Gastroesophageal sphincter (tissue), 4 donors: ENCODE measurements around the gene MYO7A. TPM values are rescaled to one million over a fixed set of nuclear protein-coding genes. Genes with fewer than 3 reads are reported as not detected.

Experiments
- ATAC-seq: fragments of 150-250 bp; one replicate; pipeline ENCODE4 v1.9.1; 2016; ENCODE audit warnings: mild to moderate bottlenecking, moderate library complexity
- H3K27ac ChIP-seq, 4 donors: fragments of 200-600 bp; sonication (generic) in 3 of 4; 1 replicate in 3 of 4; 2 replicates in 1 of 4; pipeline ENCODE4 v1.5.1; 2016 to 2019
- H3K27me3 ChIP-seq: fragments of 200-600 bp; sonication (generic); one replicate; pipeline ENCODE4 v1.5.1; 2019
- H3K36me3 ChIP-seq, 2 donors: fragments of 200-600 bp; sonication (generic); one replicate each; pipeline ENCODE4 v1.5.1; 2019; ENCODE audit warnings: control low read depth in 1 of 2
- H3K4me1 ChIP-seq, 3 donors: fragments of 200-600 bp; sonication (generic); 1 replicate in 2 of 3; 2 replicates in 1 of 3; pipeline ENCODE4 v1.5.1; 2016 to 2019; ENCODE audit warnings: control low read depth in 2 of 3
- H3K4me3 ChIP-seq, 2 donors: fragments of 200-600 bp; sonication (generic); one replicate each; pipeline ENCODE4 v1.5.1; 2019; ENCODE audit warnings: mild to moderate bottlenecking in 1 of 2, moderate library complexity in 1 of 2
- H3K9me3 ChIP-seq, 3 donors: fragments of 200-600 bp; sonication (generic); one replicate each; pipeline ENCODE4 v1.5.1; 2017 to 2019; ENCODE audit warnings: control low read depth in 2 of 3
- EP300 ChIP-seq: sonication (generic); formaldehyde crosslinking; IDR thresholded peaks from one replicate; pipeline ENCODE4 v1.6.1; 2017; ENCODE audit warnings: antibody characterized with exemption, mild to moderate bottlenecking
- POLR2A ChIP-seq, 2 donors: fragments of 450-650 bp; IDR thresholded peaks; one replicate each; pipeline ENCODE4 v1.6.1; 2017; ENCODE audit warnings: antibody characterized with exemption in 2 of 2, mild to moderate bottlenecking in 2 of 2, moderate library complexity in 1 of 2
- POLR2AphosphoS5 ChIP-seq: sonication (generic); formaldehyde crosslinking; IDR thresholded peaks from one replicate; pipeline ENCODE4 v1.6.1; 2017; ENCODE audit warnings: antibody characterized with exemption
- WGBS, 2 donors: methylation state at CpG; one replicate each; pipeline ENCODE4 v1.1.5; 2018; ENCODE audit warnings: low coverage in 1 of 2; 5-methylcytosine and 5-hydroxymethylcytosine counted together
- total RNA-seq, 4 donors: library from RNA; depleted of rRNA; stranded (reverse); fragments of >200 nt; gene quantifications; one replicate each; pipeline ENCODE4 v1.1.0, GENCODE V29; 2016
- TF ChIP-seq, protein P1 (sequence below), 4 experiments: fragments of 200-600 bp in 2 of 4; fragments of 450-650 bp in 2 of 4; sonication (generic) in 1 of 4; IDR thresholded peaks; one replicate each; pipeline ENCODE4 v1.5.1; 2017 to 2019; ENCODE audit warnings: antibody characterized with exemption in 4 of 4, mild to moderate bottlenecking in 2 of 4, moderate library complexity in 2 of 4

Gene MYO7A
- total RNA-seq, 4 donors from 2014 or later: 4.0 to 11.8 (median 8.7) TPM

DNA sequence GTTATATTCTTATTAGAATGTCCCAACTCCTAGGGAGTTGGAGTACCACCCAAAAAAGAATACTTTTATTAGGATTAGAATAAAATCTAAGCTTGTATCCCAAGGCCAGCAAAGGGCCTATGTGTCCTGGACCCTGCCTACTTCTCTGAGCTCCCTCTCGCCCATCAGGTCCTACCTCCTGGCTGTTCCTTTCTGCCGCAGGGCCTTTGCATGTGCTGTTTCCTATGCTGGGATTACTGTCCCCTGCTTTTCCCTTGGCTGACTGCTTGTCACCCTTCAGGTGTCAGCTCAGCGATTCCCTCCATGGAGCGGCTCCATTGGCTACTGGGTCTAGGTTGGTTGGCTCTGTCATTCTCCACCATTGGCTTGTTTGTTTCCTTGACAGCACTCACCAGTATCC is 13.4 kb downstream of the MYO7A start:
- 98 to 100% methylated on average over 4 of the region's 4 CpGs for WGBS, 2 donors
- peaks cover 0 to 16% (median 4%) of the 10 kb centered on the region in 3 donors for H3K4me1 ChIP-seq
- TF ChIP-seq POLR2A (IDR thresholded peaks at IDR 0.05) (no peak), POLR2AphosphoS5 (no peak)
- TF ChIP-seq, protein P1, sequence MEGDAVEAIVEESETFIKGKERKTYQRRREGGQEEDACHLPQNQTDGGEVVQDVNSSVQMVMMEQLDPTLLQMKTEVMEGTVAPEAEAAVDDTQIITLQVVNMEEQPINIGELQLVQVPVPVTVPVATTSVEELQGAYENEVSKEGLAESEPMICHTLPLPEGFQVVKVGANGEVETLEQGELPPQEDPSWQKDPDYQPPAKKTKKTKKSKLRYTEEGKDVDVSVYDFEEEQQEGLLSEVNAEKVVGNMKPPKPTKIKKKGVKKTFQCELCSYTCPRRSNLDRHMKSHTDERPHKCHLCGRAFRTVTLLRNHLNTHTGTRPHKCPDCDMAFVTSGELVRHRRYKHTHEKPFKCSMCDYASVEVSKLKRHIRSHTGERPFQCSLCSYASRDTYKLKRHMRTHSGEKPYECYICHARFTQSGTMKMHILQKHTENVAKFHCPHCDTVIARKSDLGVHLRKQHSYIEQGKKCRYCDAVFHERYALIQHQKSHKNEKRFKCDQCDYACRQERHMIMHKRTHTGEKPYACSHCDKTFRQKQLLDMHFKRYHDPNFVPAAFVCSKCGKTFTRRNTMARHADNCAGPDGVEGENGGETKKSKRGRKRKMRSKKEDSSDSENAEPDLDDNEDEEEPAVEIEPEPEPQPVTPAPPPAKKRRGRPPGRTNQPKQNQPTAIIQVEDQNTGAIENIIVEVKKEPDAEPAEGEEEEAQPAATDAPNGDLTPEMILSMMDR (IDR thresholded peaks at IDR 0.05): no peak
- H3K27ac ChIP-seq: no peak overlapping the region
- no peak overlapping the region for H3K4me3 ChIP-seq
- H3K27me3 ChIP-seq: peaks cover 32% of the 10 kb centered on the region
- no peaks in the 10 kb centered on the region for H3K36me3 ChIP-seq
- H3K9me3 ChIP-seq: no peaks in the 10 kb centered on the region
- no peak for ATAC-seq

DNA sequence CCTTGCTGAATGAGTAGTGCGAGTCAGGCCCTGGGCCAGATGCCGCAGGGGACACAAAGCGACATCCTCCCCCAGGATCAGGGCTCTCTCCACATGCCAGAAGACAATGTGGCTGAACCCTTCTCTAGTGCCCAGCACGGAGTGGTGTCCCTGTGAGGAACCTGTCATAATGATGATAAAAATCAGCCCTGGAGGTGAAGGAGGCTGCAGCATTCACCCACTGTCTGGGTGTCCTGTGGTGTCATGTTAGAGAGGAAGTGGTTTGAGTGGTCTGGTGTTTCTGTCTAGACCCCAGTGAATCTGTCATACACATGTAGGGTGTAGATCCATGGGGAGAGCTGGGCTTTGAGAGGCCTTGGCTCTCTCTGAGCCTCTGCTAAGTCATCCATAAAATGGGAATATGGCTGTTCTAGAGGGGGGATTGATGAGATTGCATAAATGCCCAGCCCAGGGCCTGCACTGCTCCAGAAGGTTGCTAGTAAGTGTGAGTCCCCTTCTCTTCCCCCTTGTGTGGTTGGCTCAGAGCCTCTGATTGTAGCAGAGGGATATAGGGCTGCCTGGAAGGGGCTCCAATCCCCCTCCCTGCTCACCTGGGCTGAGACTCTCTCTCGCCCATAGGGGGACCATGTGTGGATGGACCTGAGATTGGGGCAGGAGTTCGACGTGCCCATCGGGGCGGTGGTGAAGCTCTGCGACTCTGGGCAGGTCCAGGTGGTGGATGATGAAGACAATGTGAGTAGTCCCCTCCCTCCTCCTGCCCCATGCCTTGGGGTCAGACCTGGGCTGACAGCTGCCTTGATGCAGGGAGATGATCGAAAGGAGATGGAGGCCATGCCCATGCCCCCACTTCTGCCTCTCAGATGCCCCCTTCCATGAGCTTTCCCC is 14.3 kb downstream of the MYO7A start:
- Histone ChIP-seq H3K27me3 (peaks cover 35% of the 10 kb centered on the region), H3K27ac (no peak overlapping the region), H3K9me3 (no peaks in the 10 kb centered on the region), H3K36me3 (no peaks in the 10 kb centered on the region), H3K4me1 (peaks cover 0 to 16% (median 4%) of the 10 kb centered on the region in 3 donors), H3K4me3 (no peak overlapping the region)
- no peak for ATAC-seq
- WGBS, 2 donors: 90 to 100% methylated on average over 1 to 2 of the region's 11 CpGs
- TF ChIP-seq, protein P1 (IDR thresholded peaks at IDR 0.05): no peak
- no peak for TF ChIP-seq POLR2A (IDR thresholded peaks at IDR 0.05)
- no peak for TF ChIP-seq EP300
- TF ChIP-seq POLR2AphosphoS5: no peak

DNA sequence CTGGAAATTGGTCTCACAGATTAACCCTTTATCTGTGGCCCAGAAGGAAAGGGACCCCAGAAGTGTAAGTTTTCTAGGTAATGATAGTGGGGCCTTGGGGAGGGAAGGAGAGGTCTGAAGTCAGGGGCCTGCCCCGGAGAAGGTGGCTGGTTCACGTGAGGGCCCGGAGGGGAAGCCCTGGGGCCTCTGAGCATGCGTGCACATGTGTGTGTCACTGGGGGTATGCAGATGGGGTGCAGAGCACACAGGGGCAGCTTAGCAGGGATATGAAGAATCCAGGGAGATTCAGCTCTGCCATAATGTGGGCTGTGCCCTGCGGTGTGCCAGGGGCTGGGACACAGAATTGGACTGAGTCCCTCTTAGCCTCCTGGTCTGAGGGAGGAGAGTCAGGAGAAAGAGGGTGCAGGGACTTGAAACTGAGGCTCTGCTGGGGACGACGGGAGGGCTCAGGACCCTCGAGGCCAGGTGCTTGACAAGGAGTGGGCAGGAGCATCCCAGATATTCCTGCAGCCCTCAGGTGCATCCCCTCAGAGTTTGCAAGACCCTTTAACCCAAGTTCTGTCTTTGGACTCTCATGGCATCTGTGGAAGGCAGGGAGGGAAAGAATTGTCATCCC is 15.5 kb downstream of the MYO7A start:
- H3K36me3 ChIP-seq: no peaks in the 10 kb centered on the region
- H3K4me1 ChIP-seq: peaks cover 0 to 15% (median 4%) of the 10 kb centered on the region in 3 donors
- H3K27ac ChIP-seq: no peak overlapping the region
- TF ChIP-seq POLR2A (IDR thresholded peaks at IDR 0.05) (no peak), POLR2AphosphoS5 (no peak)
- TF ChIP-seq, protein P1 (IDR thresholded peaks at IDR 0.05): no peak
- H3K4me3 ChIP-seq: no peak overlapping the region
- ATAC-seq: no peak
- peaks cover 31% of the 10 kb centered on the region for H3K27me3 ChIP-seq
- WGBS, 2 donors: 87 to 91% methylated on average over 4 to 5 of the region's 8 CpGs
- no peaks in the 10 kb centered on the region for H3K9me3 ChIP-seq

DNA sequence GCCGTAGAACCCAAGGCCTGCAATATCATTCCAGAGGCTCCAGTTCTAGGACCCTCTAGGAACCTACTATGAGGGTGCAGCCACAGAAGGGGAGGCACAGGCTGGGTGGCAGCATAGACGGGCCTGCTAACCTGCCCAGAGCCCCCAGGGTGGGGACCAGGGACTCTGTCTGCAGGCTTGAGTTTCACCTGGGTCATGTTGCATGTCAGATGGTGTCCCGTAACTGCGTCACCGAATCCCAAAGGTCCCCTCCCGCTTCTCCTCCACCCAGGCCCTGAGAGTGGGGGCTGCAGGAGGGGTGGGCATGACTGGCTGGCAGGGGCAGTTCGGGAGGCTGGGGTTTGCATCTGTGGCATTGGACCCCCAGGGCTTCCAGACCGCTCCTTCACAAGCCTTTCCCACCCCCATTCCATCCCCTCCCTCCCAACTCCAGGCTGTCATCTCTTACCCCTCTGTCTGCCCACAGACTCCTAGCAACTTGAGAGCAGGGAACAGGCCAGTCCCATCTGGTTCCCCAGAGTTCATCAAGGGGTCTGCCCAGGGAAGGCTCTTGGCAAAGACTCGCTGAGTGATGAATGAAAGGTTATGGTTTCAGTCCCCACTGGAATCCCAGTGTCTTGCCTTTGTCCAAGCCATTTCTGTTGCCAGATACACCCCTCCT is 16.3 kb downstream of the MYO7A start:
- Histone ChIP-seq H3K36me3 (no peaks in the 10 kb centered on the region), H3K9me3 (no peaks in the 10 kb centered on the region), H3K27ac (no peak overlapping the region), H3K27me3 (peaks cover 31% of the 10 kb centered on the region), H3K4me3 (no peak overlapping the region), H3K4me1 (peaks cover 0 to 13% (median 4%) of the 10 kb centered on the region in 3 donors)
- WGBS, 2 donors: 90 to 92% methylated on average over 2 to 3 of the region's 9 CpGs
- ATAC-seq: no peak
- TF ChIP-seq, protein P1 (IDR thresholded peaks at IDR 0.05): no peak
- TF ChIP-seq POLR2A (IDR thresholded peaks at IDR 0.05): no peak
- no peak for TF ChIP-seq EP300
- TF ChIP-seq POLR2AphosphoS5: no peak
